Measurements from ENCODE around the gene ZFAND3. TPM values are rescaled to one million over a fixed set of nuclear protein-coding genes. Genes with fewer than 3 reads are reported as not detected.

Gene ZFAND3
- polyA plus RNA-seq, 1 donor (not counting 4 experiments of a cell fraction or from before 2014, with no cell fraction given), result 19.6 TPM

- Histone ChIP-seq H3K27me3 (ENCODE audit: control insufficient read depth, extremely low read depth, insufficient read depth, low read length) (no peaks in the 10 kb centered on the region), H3K4me3 (ENCODE audit: control insufficient read depth in 2 of 3, extremely low read depth in 1 of 3, insufficient read depth in 2 of 3, low read depth in 1 of 3, low read length in 3 of 3) (no peak overlapping the region), H3K9ac (ENCODE audit: control insufficient read depth, extremely low read depth, insufficient read depth, low read length) (no peak overlapping the region), H4K20me1 (ENCODE audit: control insufficient read depth, extremely low read depth, insufficient read depth, low read length) (no peaks in the 10 kb centered on the region), H3K36me3 (ENCODE audit: control insufficient read depth in 2 of 2, extremely low read depth in 1 of 2, insufficient read depth in 2 of 2, low read length in 2 of 2) (no peaks in the 10 kb centered on the region), H3K27ac (ENCODE audit: control insufficient read depth, insufficient read depth, low read length) (no peak overlapping the region), H2AFZ (ENCODE audit: control insufficient read depth, low read length) (no peak overlapping the region), H3K9me3 (ENCODE audit: control insufficient read depth, low read depth, low read length) (no peaks in the 10 kb centered on the region), H3K79me2 (ENCODE audit: control insufficient read depth, insufficient read depth, low read length) (no peaks in the 10 kb centered on the region), H3K9me1 (ENCODE audit: control insufficient read depth, extremely low read depth, insufficient read depth, low read length) (no peaks in the 10 kb centered on the region), H3K4me1 (ENCODE audit: control insufficient read depth, extremely low read depth, insufficient read depth, low read length) (no peaks in the 10 kb centered on the region), H3K4me2 (ENCODE audit: control insufficient read depth, extremely low read depth, insufficient read depth, low read depth, low read length) (no peak overlapping the region)
- DNase-seq (ENCODE audit: low read depth, low spot score) (no peak), FAIRE-seq (no peak)
- dilution Hi-C loops (cut with MboI; ENCODE audit: extremely low pct_ligation_motif_present, low sequenced_read_pairs), result no loop called here
- TF ChIP-seq CTCF (optimal IDR thresholded peaks at IDR 0.05 in 1 of 3, IDR thresholded peaks at IDR 0.05 in 1 of 3, conservative IDR thresholded peaks at IDR 0.05 in 1 of 3; ENCODE audit: extremely low read depth in 1 of 3, insufficient read depth in 2 of 3, low read length in 3 of 3) (no peak), EZH2 (IDR thresholded peaks at IDR 0.05; ENCODE audit: low read length) (no peak)
These were observed 20.9 kb upstream of the ZFAND3 start for GRCh38 chr6:37798436-37799262.

- FAIRE-seq, result no peak
- Histone ChIP-seq H3K4me1 (ENCODE audit: control insufficient read depth, extremely low read depth, insufficient read depth, low read length) (no peaks in the 10 kb centered on the region), H3K27ac (ENCODE audit: control insufficient read depth, insufficient read depth, low read length) (no peak overlapping the region), H3K27me3 (ENCODE audit: control insufficient read depth, extremely low read depth, insufficient read depth, low read length) (no peaks in the 10 kb centered on the region), H3K9me1 (ENCODE audit: control insufficient read depth, extremely low read depth, insufficient read depth, low read length) (no peaks in the 10 kb centered on the region), H3K9ac (ENCODE audit: control insufficient read depth, extremely low read depth, insufficient read depth, low read length) (no peak overlapping the region), H3K79me2 (ENCODE audit: control insufficient read depth, insufficient read depth, low read length) (no peaks in the 10 kb centered on the region), H2AFZ (ENCODE audit: control insufficient read depth, low read length) (no peak overlapping the region), H3K36me3 (ENCODE audit: control insufficient read depth in 2 of 2, extremely low read depth in 1 of 2, insufficient read depth in 2 of 2, low read length in 2 of 2) (no peaks in the 10 kb centered on the region), H3K4me3 (ENCODE audit: control insufficient read depth in 2 of 3, extremely low read depth in 1 of 3, insufficient read depth in 2 of 3, low read depth in 1 of 3, low read length in 3 of 3) (no peak overlapping the region), H3K9me3 (ENCODE audit: control insufficient read depth, low read depth, low read length) (no peaks in the 10 kb centered on the region), H3K4me2 (ENCODE audit: control insufficient read depth, extremely low read depth, insufficient read depth, low read depth, low read length) (no peak overlapping the region), H4K20me1 (ENCODE audit: control insufficient read depth, extremely low read depth, insufficient read depth, low read length) (no peaks in the 10 kb centered on the region)
- TF ChIP-seq EZH2 (IDR thresholded peaks at IDR 0.05; ENCODE audit: low read length), result no peak
- no peak for TF ChIP-seq CTCF (optimal IDR thresholded peaks at IDR 0.05 in 1 of 3, IDR thresholded peaks at IDR 0.05 in 1 of 3, conservative IDR thresholded peaks at IDR 0.05 in 1 of 3; ENCODE audit: extremely low read depth in 1 of 3, insufficient read depth in 2 of 3, low read length in 3 of 3)
- dilution Hi-C loops (cut with MboI; ENCODE audit: extremely low pct_ligation_motif_present, low sequenced_read_pairs), result no loop called here
- DNase-seq (ENCODE audit: low read depth, low spot score), result no peak
These were observed 20.3 kb upstream of the ZFAND3 start for GRCh38 chr6:37799263-37799644.

Data from keratinocyte (primary cell).